H9 (cell line): ENCODE data around the gene PGLYRP2. TPM values are rescaled to one million over a fixed set of nuclear protein-coding genes. Genes with fewer than 3 reads are reported as not detected.

Source experiments
- DNase-seq: peaks from one replicate; pipeline ENCODE4 v3.0.0-alpha.2; 2017
- H2AFZ ChIP-seq: one replicate; pipeline ENCODE4 v1.6.1; 2013; ENCODE audit warnings: mild to moderate bottlenecking, low read length, control low read depth, moderate library complexity
- H2AK5ac ChIP-seq: 2 replicates; pipeline ENCODE4 v1.6.1; 2013; ENCODE audit warnings: low read length, control low read depth, mixed read lengths; ENCODE audit not compliant: insufficient read length
- H2BK120ac ChIP-seq: one replicate; pipeline ENCODE4 v1.6.1; 2013; ENCODE audit warnings: low read depth, mild to moderate bottlenecking, low read length, control low read depth, inconsistent platforms; ENCODE audit not compliant: poor library complexity, severe bottlenecking
- H2BK12ac ChIP-seq: 2 replicates; pipeline ENCODE4 v1.6.1; 2013; ENCODE audit warnings: low read length, control low read depth, mixed read lengths, low read depth; ENCODE audit not compliant: insufficient read length
- H2BK15ac ChIP-seq: 2 replicates; pipeline ENCODE4 v1.6.1; 2013; ENCODE audit warnings: low read depth, low read length, control low read depth
- H2BK20ac ChIP-seq: one replicate; pipeline ENCODE4 v1.6.1; 2013; ENCODE audit warnings: low read depth, mild to moderate bottlenecking, low read length, control low read depth, inconsistent platforms; ENCODE audit not compliant: poor library complexity, severe bottlenecking
- H2BK5ac ChIP-seq: 2 replicates; pipeline ENCODE4 v1.6.1; 2013; ENCODE audit warnings: low read length, control low read depth, mixed read lengths; ENCODE audit not compliant: insufficient read length
- H3K14ac ChIP-seq: 2 replicates; pipeline ENCODE4 v1.6.1; 2013; ENCODE audit warnings: low read length, control low read depth; ENCODE audit not compliant: insufficient read depth
- H3K18ac ChIP-seq: 2 replicates; pipeline ENCODE4 v1.6.1; 2013; ENCODE audit warnings: low read depth, mild to moderate bottlenecking, mixed read lengths, low read length, control low read depth; ENCODE audit not compliant: insufficient read length
- H3K23ac ChIP-seq: 2 replicates; pipeline ENCODE4 v1.6.1; 2013; ENCODE audit warnings: low read length, control low read depth, mixed read lengths, low read depth; ENCODE audit not compliant: insufficient read length
- H3K23me2 ChIP-seq: 2 replicates; pipeline ENCODE4 v1.6.1; 2013; ENCODE audit warnings: low read depth, mild to moderate bottlenecking, mixed read lengths, low read length, control low read depth; ENCODE audit not compliant: insufficient read length, poor library complexity, severe bottlenecking
- H3K27ac ChIP-seq: 2 replicates; pipeline ENCODE4 v1.5.1; 2013; ENCODE audit warnings: low read length, control low read depth, mixed read lengths, low read depth; ENCODE audit not compliant: insufficient read length
- H3K27me3 ChIP-seq: 2 replicates; pipeline ENCODE4 v1.6.1; 2013; ENCODE audit warnings: low read length, control low read depth, inconsistent platforms; ENCODE audit not compliant: insufficient read depth
- H3K4ac ChIP-seq: 2 replicates; pipeline ENCODE4 v1.6.1; 2013; ENCODE audit warnings: low read depth, mild to moderate bottlenecking, control low read depth, inconsistent platforms, low read length, moderate library complexity
- H3K4me1 ChIP-seq: 2 replicates; pipeline ENCODE4 v1.6.1; 2013; ENCODE audit warnings: low read length, control low read depth, inconsistent platforms; ENCODE audit not compliant: insufficient read depth
- H3K4me2 ChIP-seq: 2 replicates; pipeline ENCODE4 v1.6.1; 2013; ENCODE audit warnings: low read length, control low read depth, mixed read lengths; ENCODE audit not compliant: insufficient read length, insufficient read depth
- H3K56ac ChIP-seq: 2 replicates; pipeline ENCODE4 v1.6.1; 2013; ENCODE audit warnings: low read depth, mild to moderate bottlenecking, mixed read lengths, low read length, control low read depth; ENCODE audit not compliant: insufficient read length
- H3K79me1 ChIP-seq: 2 replicates; pipeline ENCODE4 v1.6.1; 2013; ENCODE audit warnings: low read depth, mild to moderate bottlenecking, moderate library complexity, low read length, control low read depth, inconsistent platforms; ENCODE audit not compliant: insufficient read depth, poor library complexity, severe bottlenecking
- H3K79me2 ChIP-seq: 2 replicates; pipeline ENCODE4 v1.6.1; 2013; ENCODE audit warnings: low read length, control low read depth, inconsistent platforms; ENCODE audit not compliant: insufficient read depth
- H3K9ac ChIP-seq: 2 replicates; pipeline ENCODE4 v1.6.1; 2013; ENCODE audit warnings: low read length, control low read depth, mixed read lengths; ENCODE audit not compliant: insufficient read length; ENCODE audit errors: extremely low read depth
- H3K9me3 ChIP-seq: one replicate; pipeline ENCODE4 v1.6.1; 2013; ENCODE audit warnings: low read depth, low read length, inconsistent platforms; ENCODE audit not compliant: control insufficient read depth
- H3T11ph ChIP-seq: one replicate; pipeline ENCODE4 v1.6.1; 2013; ENCODE audit warnings: mild to moderate bottlenecking, low read length, control low read depth, inconsistent platforms
- H4K20me1 ChIP-seq: one replicate; pipeline ENCODE4 v1.6.1; 2013; ENCODE audit not compliant: control insufficient read depth, insufficient read length, insufficient read depth
- H4K5ac ChIP-seq: 2 replicates; pipeline ENCODE4 v1.6.1; 2013; ENCODE audit warnings: low read depth, mild to moderate bottlenecking, mixed read lengths, low read length, control low read depth; ENCODE audit not compliant: insufficient read length
- H4K8ac ChIP-seq: replicated peaks from 2 replicates; pipeline ENCODE4 v1.6.1; 2013; ENCODE audit warnings: low read length, control low read depth, mixed read lengths, low read depth; ENCODE audit not compliant: insufficient read length
- H4K91ac ChIP-seq: 2 replicates; pipeline ENCODE4 v1.6.1; 2013; ENCODE audit warnings: low read depth, mild to moderate bottlenecking, moderate library complexity, mixed read lengths, low read length, control low read depth; ENCODE audit not compliant: insufficient read length
- H3K27ac Mint-ChIP-seq, 3 experiments: 2 replicates in 2 of 3; 3 replicates in 1 of 3; pipeline ENCODE4 v1.8.0; 2020 to 2021; ENCODE audit warnings: mixed read lengths in 3 of 3, mild to moderate bottlenecking in 1 of 3, moderate library complexity in 1 of 3
- H3K27me3 Mint-ChIP-seq: 2 replicates; pipeline ENCODE4 v1.8.0; 2021; ENCODE audit warnings: low read depth, mild to moderate bottlenecking, moderate library complexity, mixed read lengths
- H3K36me3 Mint-ChIP-seq, 3 experiments: 2 replicates in 2 of 3; 3 replicates in 1 of 3; pipeline ENCODE4 v1.8.0; 2020 to 2021; ENCODE audit warnings: low read depth in 3 of 3, mixed read lengths in 3 of 3; ENCODE audit not compliant: insufficient read depth in 1 of 3
- H3K4me1 Mint-ChIP-seq, 2 experiments: 2 replicates each; pipeline ENCODE4 v1.8.0; 2020; ENCODE audit warnings: mixed read lengths in 2 of 2
- H3K4me3 Mint-ChIP-seq, 2 experiments: 2 replicates in 1 of 2; 3 replicates in 1 of 2; pipeline ENCODE4 v1.8.0; 2020 to 2021; ENCODE audit warnings: mild to moderate bottlenecking in 2 of 2, mixed read lengths in 2 of 2, moderate library complexity in 1 of 2
- H3K9me3 Mint-ChIP-seq, 2 experiments: 2 replicates in 1 of 2; 3 replicates in 1 of 2; pipeline ENCODE4 v1.8.0; 2020; ENCODE audit warnings: mild to moderate bottlenecking in 2 of 2, mixed read lengths in 2 of 2, moderate library complexity in 1 of 2
- CTCF ChIP-seq: fragments of 200-600 bp; sonication (generic); conservative IDR thresholded peaks from 3 replicates; pipeline ENCODE4 v1.8.0; 2021; ENCODE audit warnings: antibody characterized with exemption, mild to moderate bottlenecking
- WGBS: extraction: QIAGEN DNeasy Blood & Tissue Kit; methylation state at CpG from one replicate; pipeline ENCODE4 v1.1.7; 2013; ENCODE audit warnings: missing lambda C conversion rate, low lambda C conversion rate, mixed read lengths; ENCODE audit not compliant: insufficient read length; ENCODE audit errors: extremely low coverage; 5-methylcytosine and 5-hydroxymethylcytosine counted together
- total RNA-seq: library from RNA; stranded (reverse); gene quantifications from 2 replicates; pipeline ENCODE4 v1.2.1, GENCODE V29; 2021

Gene PGLYRP2
- total RNA-seq, 1 experiment from 2014 or later, result not detected

- no peak overlapping the region for H3K14ac ChIP-seq
Observed at GRCh38 chr19:15427350-15427700, 52.0 kb downstream of the PGLYRP2 start.

More at GRCh38 chr19:15427350-15427700, 52.0 kb downstream of the PGLYRP2 start:
- no peak for DNase-seq
- no peak overlapping the region for H3K56ac ChIP-seq
- no peaks in the 10 kb centered on the region for H4K20me1 ChIP-seq
- no peak overlapping the region for H3K23ac ChIP-seq
- H2BK5ac ChIP-seq, result no peak overlapping the region
- H3T11ph ChIP-seq, result no peak overlapping the region
- no peak overlapping the region for H2BK15ac ChIP-seq
- peaks cover 39 to 47% (median 45%) of the 10 kb centered on the region in 3 experiments for H3K36me3 Mint-ChIP-seq
- H3K9ac ChIP-seq, result no peak overlapping the region
- no peak overlapping the region for H2BK20ac ChIP-seq
- peaks cover 6% of the 10 kb centered on the region for H3K23me2 ChIP-seq
- no peak overlapping the region for H2AFZ ChIP-seq
- WGBS, result no CpG with 5 or more reads among the region's 25 CpGs
- H4K8ac ChIP-seq, result no peak overlapping the region
- H3K27me3 ChIP-seq, result no peaks in the 10 kb centered on the region
- no peak overlapping the region for H2BK120ac ChIP-seq
- no peaks in the 10 kb centered on the region; the same call in 1 of the 2 replicates for H3K4me1 ChIP-seq
- H3K18ac ChIP-seq, result no peak overlapping the region
- H2AK5ac ChIP-seq, result no peak overlapping the region
- H3K27ac Mint-ChIP-seq, result no peak overlapping the region; a peak in 1 of 7 replicates
- no peak overlapping the region for H3K27ac ChIP-seq
- no peak overlapping the region for H4K91ac ChIP-seq
- no peak overlapping the region for H3K4me3 Mint-ChIP-seq
- TF ChIP-seq CTCF, result no peak
- no peak overlapping the region for H3K4me2 ChIP-seq
- no peaks in the 10 kb centered on the region for H3K9me3 ChIP-seq
- H3K9me3 Mint-ChIP-seq, result peaks cover 0 to 3% of the 10 kb centered on the region in 2 experiments; a peak in 3 of 5 replicates
- H3K79me2 ChIP-seq, result peaks cover 4% of the 10 kb centered on the region; the same call in 1 of the 2 replicates
- no peak overlapping the region for H3K4ac ChIP-seq
- H3K4me1 Mint-ChIP-seq, result peaks cover 14% of the 10 kb centered on the region in 2 experiments
- peaks cover 6% of the 10 kb centered on the region for H3K79me1 ChIP-seq
- no peak overlapping the region for H2BK12ac ChIP-seq
- H4K5ac ChIP-seq, result no peak overlapping the region
- no peaks in the 10 kb centered on the region for H3K27me3 Mint-ChIP-seq
